GOT3 (cell line): ENCODE measurements around the gene MCM9.

Experiments
- DNase-seq: peaks from one replicate; lab custom pipeline; 2025; ENCODE audit warnings: mixed read lengths; lab: John Stamatoyannopoulos, UW

The MCM9 gene

DNA sequence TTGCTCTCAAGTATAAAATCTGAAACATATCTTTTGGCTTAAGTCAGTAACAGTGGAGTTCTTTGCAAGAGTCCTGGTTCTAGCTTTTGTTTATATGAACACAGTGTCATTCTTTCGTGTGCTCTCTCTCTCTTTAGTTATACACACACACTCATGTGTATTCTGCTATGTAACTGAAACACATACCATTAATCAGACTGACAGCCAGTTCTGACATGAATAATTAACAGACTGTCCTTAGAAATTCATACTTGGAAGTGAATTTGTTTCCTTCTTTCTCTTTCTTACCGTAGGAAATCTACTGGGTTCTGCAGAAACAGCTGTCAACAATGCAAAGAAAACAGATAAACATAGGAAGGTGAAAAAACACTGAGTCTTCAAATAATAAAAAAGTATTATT, 2.5 kb downstream of the MCM9 start:
- DNase-seq: no peak

DNA sequence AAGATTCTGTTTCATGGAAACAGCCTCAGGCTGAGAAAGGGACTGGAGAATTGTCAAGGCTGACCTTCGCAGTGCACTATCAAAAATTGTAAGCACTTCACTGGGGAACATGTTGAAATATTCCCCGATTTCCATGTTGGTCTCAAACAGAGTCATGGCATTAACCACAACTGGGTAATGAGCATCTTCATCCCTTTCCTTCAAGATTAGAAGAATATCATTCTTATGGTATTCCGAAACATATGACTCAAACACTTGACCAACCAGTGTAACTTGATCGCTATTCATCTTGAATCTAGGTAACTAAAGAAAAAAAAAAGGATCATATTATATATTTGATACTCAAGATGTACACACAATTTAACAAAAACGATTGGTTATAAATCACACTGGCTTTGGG, 3.5 kb downstream of the MCM9 start:
- DNase-seq: no peak

- no peak for DNase-seq
Measured at GRCh38 chr6:118930680-118931079, 4.3 kb downstream of the MCM9 start.

DNA sequence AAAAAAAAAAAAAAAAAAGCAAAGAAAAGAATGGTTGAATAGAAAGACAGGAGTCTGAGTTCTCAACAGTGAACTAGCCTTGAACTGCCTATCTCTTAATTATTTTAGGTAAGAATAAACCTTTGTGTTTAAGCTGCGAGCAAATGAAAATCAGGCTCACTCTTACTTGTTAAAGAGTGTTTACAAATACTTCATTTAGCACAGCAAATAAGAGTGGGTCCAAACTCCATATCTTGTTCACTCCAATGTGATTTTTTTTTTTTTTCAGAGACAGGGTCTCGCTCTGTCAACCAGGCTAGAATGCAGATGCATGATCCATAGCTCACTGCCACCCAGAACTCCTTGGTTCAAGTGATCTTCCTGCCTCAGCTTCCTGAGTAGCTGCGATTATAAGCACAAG, 11.9 kb downstream of the MCM9 start:
- DNase-seq: no peak

DNA sequence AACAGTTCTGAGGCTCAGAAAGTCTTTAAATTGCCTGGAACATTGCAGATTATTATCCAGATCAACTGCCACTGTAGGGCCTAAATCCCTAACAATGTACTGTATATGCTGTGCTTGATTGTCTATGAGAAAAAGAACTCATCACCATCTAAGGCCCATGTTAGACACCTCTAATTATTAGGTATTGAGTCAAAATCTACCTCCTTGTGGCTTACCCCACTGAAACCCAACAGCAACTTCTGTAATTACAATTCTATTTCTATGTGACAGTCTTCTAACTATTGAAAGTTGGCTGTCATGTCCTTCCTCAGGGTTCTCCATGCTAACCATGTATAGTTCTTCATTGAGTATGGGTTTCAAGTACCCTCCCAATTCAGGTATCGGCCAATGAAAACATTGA, 13.9 kb downstream of the MCM9 start:
- no peak for DNase-seq

DNA sequence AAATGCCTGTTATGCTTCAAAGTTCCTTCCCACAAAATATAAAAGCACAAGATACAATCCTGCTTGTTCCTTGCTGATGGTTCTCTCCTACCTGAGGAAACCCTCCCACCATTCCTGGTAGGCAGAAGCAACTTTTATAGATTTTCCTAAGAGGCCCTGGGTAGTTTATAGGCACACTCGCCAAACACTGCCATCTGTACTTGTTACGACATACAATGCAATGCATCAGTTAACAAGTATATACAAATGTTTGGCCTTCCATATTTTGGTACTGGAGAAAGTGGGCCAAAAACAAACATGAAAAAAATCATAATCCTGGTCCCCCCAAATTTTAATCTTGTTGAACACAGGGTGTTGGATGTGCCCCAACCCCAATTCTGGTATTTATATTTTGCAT, 16.6 kb downstream of the MCM9 start:
- DNase-seq: no peak

DNA sequence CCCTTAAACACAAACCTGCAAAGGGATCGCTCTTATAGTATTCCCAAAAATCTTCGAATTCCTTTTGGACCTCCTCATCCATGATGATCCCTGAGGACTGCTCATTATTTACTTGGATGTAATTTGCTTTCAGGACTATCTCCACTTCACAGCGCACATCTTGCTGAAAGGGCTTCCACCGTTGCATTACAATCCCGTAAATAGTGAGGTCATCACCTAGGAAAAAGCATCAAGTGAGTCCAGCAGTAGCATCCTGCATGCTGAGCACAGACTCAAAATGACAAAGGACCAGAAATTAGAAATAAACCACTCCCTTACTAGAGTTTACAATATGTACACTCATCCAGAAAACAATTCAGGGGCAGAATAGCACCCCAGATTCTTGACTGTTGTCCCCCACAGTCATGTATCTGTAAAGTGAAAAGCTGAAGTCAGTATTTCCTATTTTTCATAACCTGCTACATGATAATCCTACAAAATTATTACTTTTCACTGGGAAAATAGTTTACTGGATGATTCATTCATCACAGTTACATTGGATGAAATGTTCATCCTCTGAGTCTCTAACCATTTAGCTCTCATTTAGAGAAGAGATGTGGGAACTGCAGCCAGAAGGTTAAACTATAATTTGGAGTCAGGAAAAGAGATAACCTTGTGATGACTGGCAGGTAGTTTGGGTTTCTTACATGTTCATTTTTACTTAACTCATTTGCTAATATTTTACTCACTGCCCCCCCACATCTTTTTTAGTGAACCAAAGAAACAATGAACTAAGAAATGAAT, 17.2 kb downstream of the MCM9 start:
- no peak for DNase-seq

DNA sequence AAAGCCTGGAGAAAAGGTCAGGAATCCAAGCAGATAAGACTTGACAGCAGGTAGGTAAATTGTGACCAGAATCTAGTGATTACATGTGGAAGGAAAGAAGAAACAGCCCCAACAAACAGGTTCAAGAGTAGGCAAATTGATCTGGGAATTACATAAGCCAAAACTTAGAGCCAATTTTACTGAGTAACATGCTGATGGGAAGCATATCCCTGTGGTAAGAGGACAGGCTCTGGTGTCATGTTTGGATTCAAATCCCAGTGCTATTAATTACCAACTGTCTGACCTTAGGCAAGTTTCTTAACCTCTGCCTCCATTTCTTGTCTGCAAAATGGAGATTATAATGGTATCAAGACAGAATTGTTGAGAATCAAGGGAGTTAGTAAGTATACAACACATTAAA, 20.4 kb downstream of the MCM9 start:
- no peak for DNase-seq

DNA sequence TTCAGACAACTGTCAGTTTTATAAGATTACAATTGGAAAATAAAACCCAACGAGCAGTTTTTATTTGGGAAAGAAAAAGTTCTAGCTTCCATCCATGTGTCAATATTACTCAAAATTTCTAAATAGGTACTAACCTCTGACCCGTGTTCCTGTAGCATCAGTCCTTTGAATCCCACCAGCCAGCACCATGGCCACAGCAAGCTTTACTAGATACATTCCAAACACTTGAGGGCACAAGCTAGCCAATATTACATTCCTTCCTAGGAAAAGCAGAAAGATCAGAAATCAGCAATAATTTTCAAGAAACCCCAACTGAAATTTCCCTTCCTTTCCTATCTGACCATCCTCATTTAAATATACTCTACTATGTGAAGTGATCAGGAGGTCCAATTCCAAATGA, 21.8 kb downstream of the MCM9 start:
- no peak for DNase-seq

- no peak for DNase-seq
Measured at GRCh38 chr6:118912646-118913045, 22.3 kb downstream of the MCM9 start.

- no peak for DNase-seq
Measured at GRCh38 chr6:118908441-118908840, 26.5 kb downstream of the MCM9 start.

- no peak for DNase-seq
Measured at GRCh38 chr6:118905851-118906250, 29.1 kb downstream of the MCM9 start.

GRCh38 chr6:118905084-118905483, 29.9 kb downstream of the MCM9 start:
- no peak for DNase-seq

GRCh38 chr6:118903691-118904090, 31.3 kb downstream of the MCM9 start:
- no peak for DNase-seq

DNA sequence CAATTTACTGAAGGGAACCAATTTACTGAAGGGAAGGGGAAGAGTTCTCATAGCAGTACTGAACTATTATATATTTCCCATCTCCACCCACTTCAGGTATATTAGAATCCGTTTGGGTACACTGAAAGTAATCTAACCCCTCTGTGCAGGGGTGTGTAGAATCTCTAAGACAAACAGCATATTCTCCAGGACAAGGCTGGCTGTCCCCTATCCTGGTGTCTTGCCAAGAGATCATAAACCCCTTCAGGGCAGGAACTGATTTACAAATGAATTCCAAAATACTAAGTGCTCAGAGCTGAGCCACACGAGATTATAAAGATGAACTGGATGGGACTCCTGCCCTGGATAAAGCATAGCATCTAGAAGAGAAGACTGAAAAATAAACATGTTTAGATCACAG, 31.8 kb downstream of the MCM9 start:
- DNase-seq: no peak

GRCh38 chr6:118902726-118903125, 32.2 kb downstream of the MCM9 start:
- no peak for DNase-seq

DNA sequence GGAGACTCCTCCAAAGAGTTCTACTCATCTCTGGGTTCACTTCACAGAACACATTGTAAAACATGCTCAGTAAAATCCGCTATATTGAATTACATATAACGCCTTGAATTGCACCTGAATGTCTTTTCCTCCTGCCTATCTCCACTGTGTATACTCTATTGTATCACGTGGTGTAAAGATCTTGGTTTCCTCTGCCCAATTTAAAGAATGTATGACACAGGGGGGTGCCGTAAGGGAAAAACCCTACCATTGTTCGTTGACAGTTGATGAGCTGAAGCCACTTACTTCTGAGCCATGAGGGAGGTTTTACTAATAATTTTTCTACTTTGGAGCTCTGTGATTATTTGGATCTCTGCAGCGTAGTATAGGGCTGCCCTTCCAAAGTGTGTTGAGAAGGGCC, 35.0 kb downstream of the MCM9 start:
- DNase-seq: no peak

- DNase-seq: no peak
Measured at GRCh38 chr6:118897386-118897785, 37.6 kb downstream of the MCM9 start.

- DNase-seq: no peak
Measured at GRCh38 chr6:118896339-118897136, 38.4 kb downstream of the MCM9 start.

- no peak for DNase-seq
Measured at GRCh38 chr6:118895859-118896258, 39.1 kb downstream of the MCM9 start.

DNA sequence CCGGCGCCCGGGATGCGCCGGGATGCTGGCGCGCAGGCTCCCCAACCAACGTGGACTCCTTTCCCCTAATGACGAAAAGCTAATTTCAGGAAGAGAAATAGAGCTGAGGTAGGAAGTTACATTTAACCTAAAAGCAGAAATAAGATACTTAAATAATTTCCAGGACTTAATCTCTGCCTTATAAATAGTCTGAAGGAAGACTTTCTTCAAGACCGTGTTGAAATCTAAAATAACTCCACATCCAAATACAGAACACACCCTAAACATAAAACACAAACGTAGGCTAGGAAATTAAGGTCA, 39.7 kb downstream of the MCM9 start:
- no peak for DNase-seq

- DNase-seq: peak; percentile 14
Measured at GRCh38 chr6:118894425-118895260, 40.3 kb downstream of the MCM9 start.
